Retinal pigment epithelial cell (primary cell): ENCODE data around the gene LPP.

Experiments
- DNase-seq: peaks from one replicate; pipeline ENCODE4 v3.0.0-alpha.2; 2010; ENCODE audit warnings: low read depth
- H3K4me3 ChIP-seq: 2 replicates; pipeline ENCODE4 v1.5.1; 2011; ENCODE audit warnings: mild to moderate bottlenecking, low read length, control low read depth, moderate library complexity
- CTCF ChIP-seq: conservative IDR thresholded peaks from 2 replicates; pipeline ENCODE4 v1.5.1; 2011; ENCODE audit warnings: low read depth, low read length, control low read depth, inconsistent platforms

The LPP gene

GRCh38 chr3:188911026-188911850, 757.3 kb downstream of the LPP start:
- H3K4me3 ChIP-seq: no peak overlapping the region
- no peak for TF ChIP-seq CTCF
- no peak for DNase-seq

- TF ChIP-seq CTCF: no peak
- H3K4me3 ChIP-seq: no peak overlapping the region
- no peak for DNase-seq
Measured at GRCh38 chr3:188913084-188913483, 759.1 kb downstream of the LPP start.

- H3K4me3 ChIP-seq: no peak overlapping the region
- no peak for DNase-seq
- no peak for TF ChIP-seq CTCF
Measured at GRCh38 chr3:188914552-188914951, 760.6 kb downstream of the LPP start.

GRCh38 chr3:188915127-188915526, 761.2 kb downstream of the LPP start:
- DNase-seq: no peak
- no peak for TF ChIP-seq CTCF
- H3K4me3 ChIP-seq: no peak overlapping the region

GRCh38 chr3:188916934-188917401, 763.0 kb downstream of the LPP start:
- TF ChIP-seq CTCF: no peak

GRCh38 chr3:188918093-188918492, 764.1 kb downstream of the LPP start:
- no peak for TF ChIP-seq CTCF
- no peak for DNase-seq
- no peak overlapping the region for H3K4me3 ChIP-seq

More at GRCh38 chr3:188916934-188917401, 763.0 kb downstream of the LPP start:
- no peak for DNase-seq
- H3K4me3 ChIP-seq: no peak overlapping the region

GRCh38 chr3:188923671-188924070, 769.7 kb downstream of the LPP start:
- no peak for TF ChIP-seq CTCF
- DNase-seq: no peak
- no peak overlapping the region for H3K4me3 ChIP-seq
